Neuronal stem cell (in vitro differentiated cells): Measurements from ENCODE around the gene SARNP.
A peak's percentile ranks its signal among the peaks of the same experiment; 100 is the strongest.

Experiments
- DNase-seq: peaks from one replicate; pipeline ENCODE4 v3.0.0-alpha.2; 2013; ENCODE audit warnings: low spot score
- H2AFZ ChIP-seq: one replicate; pipeline ENCODE4 v1.6.1; 2013; ENCODE audit warnings: mild to moderate bottlenecking, low read length, inconsistent platforms
- H2AK5ac ChIP-seq: 2 replicates; pipeline ENCODE4 v1.6.1; 2013; ENCODE audit warnings: low read depth, mild to moderate bottlenecking, inconsistent platforms, low read length, moderate library complexity, mixed read lengths
- H2BK120ac ChIP-seq: 2 replicates; pipeline ENCODE4 v1.6.1; 2013; ENCODE audit warnings: low read depth, mild to moderate bottlenecking, inconsistent platforms, low read length, moderate library complexity, mixed read lengths
- H2BK12ac ChIP-seq: one replicate; pipeline ENCODE4 v1.6.1; 2013; ENCODE audit warnings: low read length, inconsistent platforms
- H2BK15ac ChIP-seq: 2 replicates; pipeline ENCODE4 v1.6.1; 2013; ENCODE audit warnings: mild to moderate bottlenecking, low read length, inconsistent platforms, mixed read lengths
- H2BK5ac ChIP-seq: one replicate; pipeline ENCODE4 v1.6.1; 2013; ENCODE audit warnings: inconsistent platforms, mild to moderate bottlenecking, low read length, moderate library complexity
- H3K14ac ChIP-seq: one replicate; pipeline ENCODE4 v1.6.1; 2013; ENCODE audit warnings: low read length, inconsistent platforms
- H3K18ac ChIP-seq: 2 replicates; pipeline ENCODE4 v1.6.1; 2013; ENCODE audit warnings: low read length, inconsistent platforms
- H3K23ac ChIP-seq: 2 replicates; pipeline ENCODE4 v1.6.1; 2013; ENCODE audit warnings: low read depth, mild to moderate bottlenecking, mixed read lengths, low read length, inconsistent platforms; ENCODE audit not compliant: poor library complexity
- H3K27ac ChIP-seq: replicated peaks from 3 replicates; pipeline ENCODE4 v1.5.1; 2013; ENCODE audit warnings: low read length, inconsistent platforms
- H3K27me3 ChIP-seq, 3 experiments: 2 replicates each; pipeline ENCODE4 v1.6.1; 2013; ENCODE audit warnings: low read length in 3 of 3, mild to moderate bottlenecking in 2 of 3, inconsistent platforms in 1 of 3, low read depth in 1 of 3, mixed read lengths in 1 of 3, moderate library complexity in 1 of 3; ENCODE audit not compliant: control insufficient read depth in 3 of 3, insufficient read depth in 3 of 3
- H3K36me3 ChIP-seq, 2 donors: replicated peaks in 1 of 2; 2 replicates each; pipeline ENCODE4 v1.6.1; 2013; ENCODE audit warnings: low read length in 2 of 2; ENCODE audit not compliant: control insufficient read depth in 2 of 2, insufficient read depth in 2 of 2
- H3K4ac ChIP-seq: 2 replicates; pipeline ENCODE4 v1.6.1; 2013; ENCODE audit warnings: inconsistent platforms, mild to moderate bottlenecking, low read length, moderate library complexity
- H3K4me1 ChIP-seq, 2 donors: 1 replicate in 1 of 2; 2 replicates in 1 of 2; pipeline ENCODE4 v1.6.1; 2013; ENCODE audit warnings: low read length in 2 of 2, low read depth in 1 of 2; ENCODE audit not compliant: control insufficient read depth in 2 of 2, insufficient read depth in 1 of 2
- H3K4me2 ChIP-seq: one replicate; pipeline ENCODE4 v1.6.1; 2013; ENCODE audit warnings: mild to moderate bottlenecking, low read length, inconsistent platforms; ENCODE audit not compliant: insufficient read depth, poor library complexity, severe bottlenecking
- H3K4me3 ChIP-seq, 2 donors: 2 replicates each; pipeline ENCODE4 v1.5.1; 2013; ENCODE audit warnings: low read length in 2 of 2, mild to moderate bottlenecking in 2 of 2, inconsistent platforms in 1 of 2, moderate library complexity in 1 of 2
- H3K79me1 ChIP-seq: one replicate; pipeline ENCODE4 v1.6.1; 2013; ENCODE audit warnings: low read depth, mild to moderate bottlenecking, inconsistent platforms, low read length, moderate library complexity
- H3K9ac ChIP-seq: one replicate; pipeline ENCODE4 v1.6.1; 2013; ENCODE audit warnings: mild to moderate bottlenecking, low read depth, low read length, inconsistent platforms; ENCODE audit not compliant: poor library complexity
- H3K9me3 ChIP-seq, 2 donors: replicated peaks in 1 of 2; 2 replicates each; pipeline versions ENCODE3 to v1.6.1; 2013; ENCODE audit warnings: low read length in 2 of 2, mild to moderate bottlenecking in 2 of 2, inconsistent platforms in 1 of 2, low read depth in 1 of 2, mixed read lengths in 1 of 2, moderate library complexity in 1 of 2; ENCODE audit not compliant: control insufficient read depth in 2 of 2, insufficient read depth in 1 of 2
- H4K8ac ChIP-seq: one replicate; pipeline ENCODE4 v1.6.1; 2013; ENCODE audit warnings: low read depth, mild to moderate bottlenecking, inconsistent platforms, low read length, moderate library complexity
- H4K91ac ChIP-seq: one replicate; pipeline ENCODE4 v1.6.1; 2013; ENCODE audit warnings: low read length, low read depth, mild to moderate bottlenecking, inconsistent platforms; ENCODE audit not compliant: poor library complexity
- whole genome bisulfite sequencing, 2 donors: extraction: QIAGEN DNeasy Blood & Tissue Kit; methylation state at CpG; one replicate each; pipeline ENCODE4 v1.1.7; 2013; ENCODE audit warnings: missing lambda C conversion rate in 2 of 2, mixed read lengths in 1 of 2; ENCODE audit not compliant: insufficient read length in 2 of 2, insufficient replicate concordance in 1 of 2; ENCODE audit errors: extremely low coverage in 2 of 2; 5-methylcytosine and 5-hydroxymethylcytosine counted together

SARNP gene

DNA sequence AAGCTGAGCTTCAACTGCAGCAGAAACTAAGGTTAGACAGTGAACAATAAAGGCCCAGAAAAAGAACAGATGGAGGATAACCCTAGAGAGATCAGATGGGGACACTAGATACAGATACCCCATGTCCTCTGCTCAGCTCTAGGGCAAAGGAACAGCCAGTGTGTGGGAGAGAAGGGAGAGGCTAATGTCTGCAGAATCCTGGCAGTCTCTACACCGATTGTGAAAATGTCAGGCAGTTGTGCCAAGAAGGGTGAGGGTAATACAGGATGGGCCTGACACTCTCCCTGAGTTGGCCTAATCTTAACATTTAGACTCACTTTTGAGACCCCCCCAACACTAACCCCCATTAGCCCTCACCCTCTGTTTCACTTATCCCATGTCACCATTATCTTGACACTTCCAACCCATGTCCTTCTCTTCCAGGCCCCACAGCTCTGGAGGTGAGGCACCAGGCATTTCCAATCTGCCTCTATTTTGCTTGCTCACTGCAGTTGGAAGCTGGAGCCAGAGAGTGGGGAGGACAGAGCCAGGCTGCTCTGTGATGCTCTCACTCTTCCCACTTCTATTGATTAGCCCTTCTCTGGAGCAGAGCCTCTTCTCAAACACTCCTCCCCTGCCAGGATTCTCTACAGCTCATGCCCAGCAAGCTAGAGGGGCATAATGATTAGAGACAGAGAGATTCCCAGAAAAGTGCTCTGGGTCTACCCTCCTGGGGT is 104.7 kb downstream of the SARNP start:
- no peak overlapping the region for H2BK15ac ChIP-seq
- DNase-seq, result no peak
- H2BK5ac ChIP-seq, result no peak overlapping the region
- H2BK120ac ChIP-seq, result no peak overlapping the region
- H3K27ac ChIP-seq, result no peak overlapping the region
- H3K4me2 ChIP-seq, result no peak overlapping the region
- no peak overlapping the region for H2AK5ac ChIP-seq
- H3K23ac ChIP-seq, result no peak overlapping the region
- H3K4me1 ChIP-seq, result peaks cover 15 to 17% of the 10 kb centered on the region in 2 donors
- no peak overlapping the region for H3K4ac ChIP-seq
- WGBS, 2 donors, result no CpG with 5 or more reads among the region's 1 CpG
- H3K9ac ChIP-seq, result no peak overlapping the region
- H3K18ac ChIP-seq, result no peak overlapping the region
- H2BK12ac ChIP-seq, result no peak overlapping the region
- H4K8ac ChIP-seq, result no peak overlapping the region
- H3K9me3 ChIP-seq, result no peaks in the 10 kb centered on the region
- H3K14ac ChIP-seq, result no peak overlapping the region
- H3K4me3 ChIP-seq, result no peak overlapping the region
- peaks cover 0 to 24% (median 0%) of the 10 kb centered on the region in 3 experiments for H3K27me3 ChIP-seq
- H3K36me3 ChIP-seq, result no peaks in the 10 kb centered on the region
- no peak overlapping the region for H4K91ac ChIP-seq
- H3K79me1 ChIP-seq, result peaks cover 6% of the 10 kb centered on the region
- H2AFZ ChIP-seq, result no peak overlapping the region

DNA sequence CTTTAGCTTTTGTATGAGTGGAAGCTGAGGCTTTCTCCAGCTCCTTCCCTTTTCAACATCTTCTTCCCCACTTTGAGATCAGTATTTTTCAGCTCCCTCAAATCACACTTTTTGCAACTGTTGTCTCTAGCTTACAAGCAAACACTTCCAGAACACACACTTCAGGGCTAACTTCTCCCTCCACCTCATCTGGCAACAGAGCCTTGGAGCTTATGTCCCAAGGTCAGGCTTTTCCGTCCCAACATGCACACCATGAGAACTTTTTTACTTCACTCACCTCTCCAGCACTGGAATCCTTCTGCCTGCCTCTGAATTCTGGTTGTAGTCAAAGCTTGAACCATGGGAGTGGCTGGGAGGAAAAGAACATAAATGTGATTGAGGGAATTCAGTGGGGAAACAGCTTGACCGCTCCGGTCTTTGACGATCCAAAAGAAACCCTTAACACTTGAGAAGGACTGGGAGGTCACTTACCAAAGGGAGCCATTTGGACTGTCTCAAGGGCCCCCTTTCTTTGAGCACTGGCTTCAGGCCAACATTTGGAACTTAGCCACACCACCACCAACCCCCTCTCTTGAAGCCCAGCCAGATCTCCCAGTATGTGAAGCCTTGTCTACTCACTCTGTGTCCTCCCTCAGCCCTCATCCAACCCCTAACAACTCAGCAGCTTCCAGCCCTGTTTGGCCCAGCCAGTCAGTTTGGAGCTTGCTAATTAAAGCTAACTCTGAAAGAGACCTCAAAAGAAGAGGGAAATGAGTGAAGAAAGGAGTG is 105.6 kb downstream of the SARNP start:
- no peak overlapping the region for H3K4ac ChIP-seq
- no peak overlapping the region for H3K9ac ChIP-seq
- no peak overlapping the region for H4K8ac ChIP-seq
- no CpG with 5 or more reads among the region's 4 CpGs for WGBS, 2 donors
- H3K27me3 ChIP-seq, result peaks cover 0 to 26% (median 0%) of the 10 kb centered on the region in 3 experiments
- H3K27ac ChIP-seq, result no peak overlapping the region
- no peaks in the 10 kb centered on the region for H3K36me3 ChIP-seq
- no peak overlapping the region for H2BK120ac ChIP-seq
- H3K4me2 ChIP-seq, result no peak overlapping the region
- H3K18ac ChIP-seq, result no peak overlapping the region
- H3K14ac ChIP-seq, result no peak overlapping the region
- no peak for DNase-seq
- no peak overlapping the region for H3K23ac ChIP-seq
- H3K79me1 ChIP-seq, result peaks cover 3% of the 10 kb centered on the region
- H4K91ac ChIP-seq, result no peak overlapping the region
- H3K4me1 ChIP-seq, result peaks cover 7 to 12% of the 10 kb centered on the region in 2 donors
- H3K4me3 ChIP-seq, result no peak overlapping the region
- H2BK5ac ChIP-seq, result no peak overlapping the region
- H2BK12ac ChIP-seq, result no peak overlapping the region
- H3K9me3 ChIP-seq, result no peaks in the 10 kb centered on the region
- H2BK15ac ChIP-seq, result no peak overlapping the region
- H2AFZ ChIP-seq, result no peak overlapping the region
- no peak overlapping the region for H2AK5ac ChIP-seq

DNA sequence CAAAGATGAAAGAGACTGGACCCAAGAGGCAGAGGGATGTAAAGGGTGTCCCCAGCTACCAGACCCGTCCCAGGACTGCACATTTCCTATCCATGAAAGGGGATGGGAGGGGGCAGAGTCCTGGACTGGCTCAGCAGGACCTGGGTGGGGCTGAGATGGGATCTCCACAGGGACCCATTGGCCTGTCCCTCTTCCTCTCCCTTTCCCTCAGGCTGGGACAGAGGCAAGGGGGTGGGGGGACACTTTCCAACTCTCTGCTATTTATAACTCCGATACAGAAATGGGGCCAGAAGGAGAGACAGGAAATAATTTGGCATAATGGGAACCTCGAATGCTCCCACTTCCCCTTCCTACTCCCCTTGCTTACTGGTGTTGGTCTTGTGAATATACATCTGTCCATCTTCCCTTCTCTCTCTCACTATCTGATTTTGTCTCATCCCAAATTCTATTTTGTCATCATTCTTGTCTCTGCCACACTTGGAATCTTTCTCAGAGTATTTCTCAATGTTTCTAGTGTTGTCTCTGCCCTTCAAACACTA is 108.8 kb downstream of the SARNP start:
- no peak overlapping the region for H2BK12ac ChIP-seq

More for the DNA sequence above, 108.8 kb downstream of the SARNP start:
- Histone ChIP-seq H2BK120ac (no peak overlapping the region), H3K4me2 (peak overlapping the region; percentile 86), H3K79me1 (peaks cover 2% of the 10 kb centered on the region), H3K4me1 (peaks cover 14 to 24% of the 10 kb centered on the region in 2 donors), H2BK5ac (no peak overlapping the region), H3K9ac (peak overlapping the region; percentile 68), H3K9me3 (no peaks in the 10 kb centered on the region), H2BK15ac (no peak overlapping the region), H3K4me3 (peak overlapping the region in 1 of 2 donors; percentile 76), H2AFZ (peak overlapping the region; percentile 92), H3K14ac (no peak overlapping the region), H3K27me3 (peaks cover 0 to 34% (median 0%) of the 10 kb centered on the region in 3 experiments), H3K23ac (no peak overlapping the region), H2AK5ac (no peak overlapping the region), H3K36me3 (no peaks in the 10 kb centered on the region), H4K91ac (no peak overlapping the region), H3K27ac (no peak overlapping the region), H3K18ac (no peak overlapping the region), H4K8ac (no peak overlapping the region), H3K4ac (no peak overlapping the region)
- no peak for DNase-seq
- WGBS, 2 donors, result no CpG with 5 or more reads among the region's 3 CpGs
